ENCODE measurements around the gene TANGO2.

GRCh38 chr22:20093418-20094196 lies 72.7 kb downstream of the TANGO2 start:
- no peak for TF ChIP-seq CTCF (IDR thresholded peaks at IDR 0.05)
- no peak for TF ChIP-seq POLR2A (IDR thresholded peaks at IDR 0.05)
- peak; percentile 84 for TF ChIP-seq POLR2AphosphoS5 (IDR thresholded peaks at IDR 0.05)
